Activated naive CD4-positive, alpha-beta T cell (primary cell): ENCODE measurements around the gene STXBP1.

Source experiments
- DNase-seq, 4 experiments: peaks; one replicate each; lab custom pipeline; 2025; lab: John Stamatoyannopoulos, UW

The STXBP1 gene

DNA sequence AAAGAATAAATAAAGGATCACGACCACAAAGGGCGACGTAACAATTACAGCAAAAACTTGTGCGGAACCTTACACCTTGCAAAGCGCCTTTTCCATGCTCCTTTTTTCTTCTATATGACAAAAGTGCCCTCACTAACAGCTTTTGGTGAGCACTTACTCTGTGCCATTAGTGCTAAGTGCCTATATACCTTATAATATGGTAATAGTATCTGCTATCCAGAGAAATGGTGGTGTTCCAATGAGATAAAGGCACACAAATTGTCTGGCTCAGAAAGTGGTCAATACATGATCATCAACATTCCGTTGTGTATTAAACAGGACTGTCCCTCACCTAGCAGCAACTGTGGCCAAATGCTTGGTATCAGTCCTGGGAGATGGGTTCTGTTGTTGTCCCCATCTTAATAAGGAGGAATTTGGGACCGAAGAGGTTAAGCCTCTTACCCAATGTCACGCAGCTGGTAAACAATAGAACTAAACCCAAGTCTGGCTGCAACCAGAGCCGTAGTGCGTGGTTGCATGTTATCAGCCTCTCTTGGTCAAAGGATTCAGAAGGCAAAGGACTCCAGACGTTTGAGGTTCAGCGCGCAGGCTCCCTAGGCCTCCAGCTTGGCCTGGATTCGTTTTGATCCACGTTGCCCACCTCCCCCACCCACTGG, 123.6 kb downstream of the STXBP1 start:
- no peak for DNase-seq

DNA sequence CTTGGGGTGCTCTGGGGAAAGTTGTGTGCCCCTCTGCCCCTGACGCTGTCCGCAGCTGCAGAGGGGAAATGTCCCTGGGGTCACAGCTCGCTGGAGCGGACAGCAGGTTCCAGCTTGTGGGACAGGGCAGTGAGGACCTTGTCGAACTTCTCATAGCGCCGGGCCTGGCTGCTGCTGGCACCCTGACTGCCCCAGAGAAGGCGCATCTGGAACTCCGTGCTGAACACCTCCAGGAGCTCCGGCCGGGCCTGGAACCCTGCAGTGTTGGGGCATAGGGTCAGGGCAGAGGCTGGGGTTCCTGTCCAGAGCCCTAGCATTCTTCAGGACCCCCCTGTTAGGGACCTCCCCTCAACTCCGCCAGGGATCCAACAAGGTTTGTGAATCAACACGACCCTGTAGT, 126.6 kb downstream of the STXBP1 start:
- DNase-seq, result no peak

DNA sequence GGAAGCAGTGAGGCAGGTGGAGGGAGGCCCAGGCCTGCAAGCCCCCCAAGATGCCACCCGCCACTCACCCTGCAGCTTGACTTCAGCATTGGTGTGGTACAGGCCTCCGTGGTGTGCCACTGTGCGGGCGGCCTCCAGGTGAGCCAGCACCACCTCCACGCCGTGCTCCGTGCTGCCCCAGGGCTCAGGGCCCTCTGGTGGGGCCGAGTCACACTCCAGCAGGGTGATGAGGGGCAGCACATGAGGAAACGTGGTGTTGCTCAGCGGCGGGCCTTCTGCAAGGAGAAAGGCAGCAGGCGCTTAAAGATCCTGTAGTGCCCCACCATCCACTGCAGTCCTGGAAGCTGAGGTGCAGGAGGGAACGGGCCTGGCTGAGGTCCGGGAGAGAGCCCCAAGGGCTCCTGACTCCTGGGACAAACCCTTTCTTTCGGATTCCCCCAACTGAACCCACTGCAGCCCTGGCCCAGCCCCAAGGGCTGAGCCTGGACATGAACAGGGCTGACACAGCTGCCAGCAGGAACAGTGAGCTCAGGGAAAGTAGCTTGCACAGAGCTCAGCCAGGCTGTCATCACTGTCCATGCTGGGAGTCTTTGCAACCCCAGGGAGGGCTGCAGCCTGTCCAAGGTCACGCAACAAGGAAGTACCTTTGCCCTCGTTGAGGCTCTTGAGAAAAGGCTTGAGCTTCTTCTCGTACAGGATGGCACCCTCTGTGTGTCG, 127.7 kb downstream of the STXBP1 start:
- no peak for DNase-seq

DNA sequence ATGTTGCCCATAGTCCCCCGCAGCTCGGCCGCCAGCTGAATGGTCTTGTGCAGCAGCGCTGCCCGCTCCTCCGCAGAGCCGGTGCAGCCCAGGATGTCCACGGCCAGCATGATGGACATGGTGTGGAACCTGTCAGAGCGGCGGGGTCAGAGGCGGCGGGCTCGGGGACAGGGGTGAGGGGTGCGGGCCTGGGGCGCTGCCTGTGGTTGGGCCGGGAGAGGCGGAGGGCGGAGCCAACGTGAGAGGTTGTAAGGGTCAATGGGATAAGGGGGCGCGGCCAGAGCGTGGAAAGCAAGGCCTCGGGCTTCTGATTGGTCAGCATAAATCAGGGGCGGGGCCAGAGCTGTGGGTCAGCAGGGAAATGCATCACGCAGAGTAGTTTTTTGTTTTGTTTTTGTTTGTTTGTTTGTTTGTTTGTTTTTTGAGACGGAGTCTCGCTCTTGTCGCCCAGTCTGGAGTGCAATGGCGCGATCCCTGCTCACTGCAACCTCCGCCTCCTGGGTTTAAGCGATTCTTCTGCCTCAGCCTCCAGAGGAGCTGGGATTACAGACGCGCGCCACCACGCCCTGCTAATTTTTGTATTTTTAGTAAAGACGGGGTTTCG, 129.9 kb downstream of the STXBP1 start:
- DNase-seq, result no peak
